ENCODE results near the gene PLEKHH3.

The PLEKHH3 gene

GRCh38 chr17:42702446-42702845, 25.7 kb upstream of the PLEKHH3 start:
- H3K27ac ChIP-seq = no peak overlapping the region

GRCh38 chr17:42700586-42701289, 23.9 kb upstream of the PLEKHH3 start:
- H3K4me2 ChIP-seq (ENCODE audit: low read length) = no peak overlapping the region
- H3K36me3 ChIP-seq (ENCODE audit: control insufficient read depth, insufficient read depth, low read length) = no peaks in the 10 kb centered on the region
- H3K4me1 ChIP-seq = no peaks in the 10 kb centered on the region
- H3K79me2 ChIP-seq = no peaks in the 10 kb centered on the region
- no peak overlapping the region for H3K9ac ChIP-seq
- no peak overlapping the region for H3K27ac ChIP-seq
- TF ChIP-seq CTCF (IDR thresholded peaks at IDR 0.05) = no peak
- no peak overlapping the region for H3K4me3 ChIP-seq (ENCODE audit: low read depth, low read length)
- H3K27me3 ChIP-seq (ENCODE audit: control insufficient read depth, insufficient read depth, low read length) = no peaks in the 10 kb centered on the region
- H2AFZ ChIP-seq = no peak overlapping the region
- no peaks in the 10 kb centered on the region for H3K9me3 ChIP-seq (ENCODE audit: control insufficient read depth, low read length)

More at GRCh38 chr17:42702446-42702845, 25.7 kb upstream of the PLEKHH3 start:
- Histone ChIP-seq H3K4me3 (ENCODE audit: low read depth, low read length) (no peak overlapping the region), H3K4me2 (ENCODE audit: low read length) (no peak overlapping the region), H2AFZ (no peak overlapping the region), H3K9me3 (ENCODE audit: control insufficient read depth, low read length) (no peaks in the 10 kb centered on the region), H3K9ac (no peak overlapping the region), H3K4me1 (no peaks in the 10 kb centered on the region), H3K27me3 (ENCODE audit: control insufficient read depth, insufficient read depth, low read length) (no peaks in the 10 kb centered on the region), H3K36me3 (ENCODE audit: control insufficient read depth, insufficient read depth, low read length) (no peaks in the 10 kb centered on the region), H3K79me2 (peaks cover 2% of the 10 kb centered on the region)
- TF ChIP-seq CTCF (IDR thresholded peaks at IDR 0.05) = no peak

- no peaks in the 10 kb centered on the region for H3K36me3 ChIP-seq (ENCODE audit: control insufficient read depth, insufficient read depth, low read length)
- no peak overlapping the region for H2AFZ ChIP-seq
- no peak overlapping the region for H3K4me2 ChIP-seq (ENCODE audit: low read length)
- no peak overlapping the region for H3K9ac ChIP-seq
- no peak for TF ChIP-seq CTCF (IDR thresholded peaks at IDR 0.05)
- H3K79me2 ChIP-seq = no peaks in the 10 kb centered on the region
- H3K4me3 ChIP-seq (ENCODE audit: low read depth, low read length) = no peak overlapping the region
- no peak overlapping the region for H3K27ac ChIP-seq
- H3K27me3 ChIP-seq (ENCODE audit: control insufficient read depth, insufficient read depth, low read length) = no peaks in the 10 kb centered on the region
- no peaks in the 10 kb centered on the region for H3K9me3 ChIP-seq (ENCODE audit: control insufficient read depth, low read length)
- H3K4me1 ChIP-seq = no peaks in the 10 kb centered on the region
Observed at GRCh38 chr17:42699415-42699740, 22.6 kb upstream of the PLEKHH3 start.

GRCh38 chr17:42698736-42699414, 22.1 kb upstream of the PLEKHH3 start:
- TF ChIP-seq CTCF (IDR thresholded peaks at IDR 0.05) = no peak
- H3K4me2 ChIP-seq (ENCODE audit: low read length) = no peak overlapping the region
- H3K79me2 ChIP-seq = no peaks in the 10 kb centered on the region
- no peaks in the 10 kb centered on the region for H3K4me1 ChIP-seq
- no peak overlapping the region for H3K9ac ChIP-seq
- no peaks in the 10 kb centered on the region for H3K9me3 ChIP-seq (ENCODE audit: control insufficient read depth, low read length)
- H3K27ac ChIP-seq = no peak overlapping the region
- no peak overlapping the region for H3K4me3 ChIP-seq (ENCODE audit: low read depth, low read length)
- no peaks in the 10 kb centered on the region for H3K27me3 ChIP-seq (ENCODE audit: control insufficient read depth, insufficient read depth, low read length)
- H2AFZ ChIP-seq = no peak overlapping the region
- no peaks in the 10 kb centered on the region for H3K36me3 ChIP-seq (ENCODE audit: control insufficient read depth, insufficient read depth, low read length)

Data from parathyroid adenoma (tissue), 2 donors.